Muscle of leg (tissue), 11 donors: ENCODE measurements around the gene CCIN. TPM values are rescaled to one million over a fixed set of nuclear protein-coding genes. Genes with fewer than 3 reads are reported as not detected.

Source experiments
- DNase-seq: peaks from one replicate; pipeline ENCODE4 v3.0.0; 2013
- H3K27ac ChIP-seq: one replicate; pipeline ENCODE4 v1.5.1; 2013; ENCODE audit warnings: mild to moderate bottlenecking, low read length, control low read depth
- H3K27me3 ChIP-seq: one replicate; pipeline ENCODE4 v1.6.1; 2013; ENCODE audit warnings: low read length; ENCODE audit not compliant: control insufficient read depth, insufficient read depth
- H3K36me3 ChIP-seq: one replicate; pipeline ENCODE4 v1.6.1; 2013; ENCODE audit warnings: low read length; ENCODE audit not compliant: control insufficient read depth, insufficient read depth
- H3K4me1 ChIP-seq: one replicate; pipeline ENCODE4 v1.6.1; 2013; ENCODE audit warnings: low read length; ENCODE audit not compliant: control insufficient read depth, insufficient read depth
- H3K4me3 ChIP-seq: one replicate; pipeline ENCODE4 v1.5.1; 2013; ENCODE audit warnings: low read length, control low read depth
- H3K9me3 ChIP-seq: replicated peaks from 2 replicates; pipeline ENCODE4 v1.6.1; 2013; ENCODE audit warnings: low read depth, low read length; ENCODE audit not compliant: control insufficient read depth
- WGBS: methylation state at CpG from one replicate; pipeline ENCODE4 v1.1.5; 2013; ENCODE audit warnings: missing lambda C conversion rate; ENCODE audit not compliant: insufficient coverage; 5-methylcytosine and 5-hydroxymethylcytosine counted together
- polyA plus RNA-seq, 8 donors: library from polyadenylated mRNA; unstranded; fragments of 120-200 nt; gene quantifications; one replicate each; pipeline versions ENCODE4 v1.2.1 to v1.2.3, GENCODE V29; 2013; ENCODE audit warnings: inconsistent platforms in 1 of 8, low replicate concordance in 1 of 8; ENCODE audit not compliant: insufficient read length in 8 of 8, insufficient read depth in 1 of 8
- total RNA-seq: library from RNA; stranded (reverse); fragments of 120-200 nt; gene quantifications from one replicate; pipeline ENCODE4 v1.2.4, GENCODE V29; 2013

Gene CCIN
- total and polyA plus RNA-seq, 9 donors, result 0.45 to 1.5 (median 0.87) TPM

GRCh38 chr9:36148311-36149051 is 20.7 kb upstream of the CCIN start:
- H3K36me3 ChIP-seq, result peaks cover 75% of the 10 kb centered on the region
- H3K27ac ChIP-seq, result peak overlapping the region; percentile 36
- DNase-seq, result peak; percentile 96
- no peak overlapping the region for H3K4me3 ChIP-seq
- H3K4me1 ChIP-seq, result peaks cover 52% of the 10 kb centered on the region
- H3K27me3 ChIP-seq, result no peaks in the 10 kb centered on the region
- no peaks in the 10 kb centered on the region for H3K9me3 ChIP-seq
- 45% methylated on average over 9 of the region's 14 CpGs for WGBS

DNA sequence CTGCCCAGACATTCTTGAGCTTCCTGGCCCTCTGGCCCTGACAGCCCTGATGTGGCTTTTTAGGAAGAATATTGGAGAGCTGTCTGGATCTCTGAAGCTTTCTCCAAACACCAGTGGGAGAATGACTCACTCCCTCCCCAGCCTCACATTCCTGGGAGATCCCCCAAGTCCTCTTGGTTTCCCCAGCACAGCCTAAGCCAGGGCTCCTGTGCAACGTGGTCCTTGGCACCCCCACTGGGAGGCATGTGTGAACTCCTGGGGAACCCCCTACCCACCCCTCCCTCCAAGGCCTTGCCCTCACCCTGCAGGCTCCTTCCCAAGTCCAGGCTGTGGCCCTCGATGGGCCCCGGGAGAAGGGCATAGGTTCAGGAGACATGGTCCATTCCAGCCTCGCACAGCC is 20.0 kb upstream of the CCIN start:
- Histone ChIP-seq H3K4me3 (no peak overlapping the region), H3K36me3 (peaks cover 69% of the 10 kb centered on the region), H3K4me1 (peaks cover 53% of the 10 kb centered on the region), H3K27ac (peak overlapping the region; percentile 36), H3K27me3 (no peaks in the 10 kb centered on the region), H3K9me3 (no peaks in the 10 kb centered on the region)
- DNase-seq, result peak; percentile 33
- WGBS, result 51% methylated on average over 3 of the region's 4 CpGs

DNA sequence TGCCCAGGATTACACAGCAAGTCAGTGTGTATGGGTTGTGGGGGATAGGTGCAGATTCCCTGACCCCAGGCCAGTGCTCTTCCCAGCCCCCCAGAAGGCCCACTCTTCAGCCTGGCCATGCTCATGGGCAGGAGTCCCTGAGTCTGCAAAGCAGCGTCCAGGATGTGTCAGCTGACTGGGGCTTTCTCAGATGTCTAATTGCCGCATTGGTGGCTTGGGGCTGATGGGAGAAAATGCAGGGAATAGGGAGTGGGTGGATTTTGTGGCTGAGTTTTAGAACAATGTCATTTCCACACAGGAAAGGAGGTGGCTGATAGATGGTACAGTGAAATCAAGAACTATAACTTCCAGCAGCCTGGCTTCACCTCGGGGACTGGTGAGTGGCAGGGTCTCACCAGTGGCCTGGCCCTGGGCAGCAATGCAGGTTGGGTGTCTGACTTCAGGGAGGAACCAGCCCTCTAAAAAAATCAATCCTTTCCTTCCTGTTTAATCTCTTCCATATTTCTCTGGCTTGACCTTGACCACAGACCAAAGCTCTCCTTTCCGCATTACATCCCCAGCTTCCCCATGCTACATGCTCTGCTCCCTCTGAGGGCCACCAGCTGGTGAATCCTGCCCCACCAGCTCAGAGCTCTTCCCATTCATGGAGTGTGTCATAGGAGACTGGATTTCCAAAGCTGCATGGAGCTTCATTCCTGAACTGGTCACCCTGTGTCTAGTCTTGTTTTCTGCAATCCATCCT is 18.4 kb upstream of the CCIN start:
- no peak for DNase-seq
- Histone ChIP-seq H3K9me3 (no peaks in the 10 kb centered on the region), H3K27ac (peak overlapping the region; percentile 77), H3K36me3 (peaks cover 55% of the 10 kb centered on the region), H3K4me3 (no peak overlapping the region), H3K4me1 (peaks cover 61% of the 10 kb centered on the region), H3K27me3 (no peaks in the 10 kb centered on the region)
- 38% methylated on average over 3 of the region's 4 CpGs for WGBS

- peak; percentile 65 for DNase-seq
- Histone ChIP-seq H3K9me3 (peaks cover 2% of the 10 kb centered on the region), H3K27ac (peak overlapping the region; percentile 77), H3K4me3 (no peak overlapping the region), H3K27me3 (no peaks in the 10 kb centered on the region), H3K36me3 (peaks cover 53% of the 10 kb centered on the region), H3K4me1 (peaks cover 61% of the 10 kb centered on the region)
- 65% methylated on average over 5 of the region's 14 CpGs for WGBS
Measured at GRCh38 chr9:36151316-36152210, 17.6 kb upstream of the CCIN start.

- H3K9me3 ChIP-seq, result peaks cover 5% of the 10 kb centered on the region
- peaks cover 56% of the 10 kb centered on the region for H3K4me1 ChIP-seq
- no peak overlapping the region for H3K4me3 ChIP-seq
- WGBS, result 89% methylated on average over 2 of the region's 10 CpGs
- H3K36me3 ChIP-seq, result peaks cover 42% of the 10 kb centered on the region
- peak; percentile 44 for DNase-seq
- H3K27me3 ChIP-seq, result no peaks in the 10 kb centered on the region
- H3K27ac ChIP-seq, result peak overlapping the region; percentile 47
Measured at GRCh38 chr9:36152741-36153438, 16.3 kb upstream of the CCIN start.

GRCh38 chr9:36153746-36154145 is 15.4 kb upstream of the CCIN start:
- H3K27me3 ChIP-seq, result no peaks in the 10 kb centered on the region
- no CpG with 5 or more reads among the region's 9 CpGs for WGBS
- no peak for DNase-seq
- peaks cover 52% of the 10 kb centered on the region for H3K4me1 ChIP-seq
- H3K36me3 ChIP-seq, result peaks cover 41% of the 10 kb centered on the region
- H3K9me3 ChIP-seq, result peaks cover 5% of the 10 kb centered on the region
- no peak overlapping the region for H3K4me3 ChIP-seq
- H3K27ac ChIP-seq, result peak overlapping the region; percentile 93

DNA sequence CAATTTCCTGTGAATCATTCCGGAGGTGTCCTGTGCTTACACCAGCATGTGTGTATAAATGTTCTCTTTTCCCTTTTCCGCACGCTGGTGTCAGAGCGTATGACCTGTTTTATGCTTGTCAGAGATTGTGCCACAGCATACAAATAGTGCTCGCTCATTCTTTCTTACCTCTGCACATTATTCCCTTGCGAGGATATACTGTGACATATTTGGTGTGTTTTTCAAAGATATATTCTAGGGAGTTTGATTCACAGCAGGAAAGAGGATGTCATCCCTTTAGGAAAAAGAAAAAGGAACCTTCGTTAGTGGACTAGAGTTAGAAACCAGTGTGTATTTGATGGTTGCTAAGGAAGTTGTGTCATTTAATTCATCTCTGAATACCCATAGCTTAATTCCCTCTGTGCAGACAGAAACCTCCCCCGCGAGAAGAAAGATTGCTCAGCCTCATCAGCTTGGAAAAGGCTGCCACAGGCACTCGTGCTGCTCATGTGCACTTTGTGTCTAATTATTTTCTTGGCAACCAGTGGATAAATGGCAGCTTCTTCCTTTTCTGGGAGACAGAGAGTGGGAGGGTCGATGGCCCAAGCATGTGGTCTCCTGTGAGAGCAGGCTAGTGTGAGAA is 14.7 kb upstream of the CCIN start:
- Histone ChIP-seq H3K27me3 (no peaks in the 10 kb centered on the region), H3K36me3 (peaks cover 40% of the 10 kb centered on the region), H3K27ac (peak overlapping the region; percentile 93), H3K4me1 (peaks cover 46% of the 10 kb centered on the region), H3K9me3 (peaks cover 5% of the 10 kb centered on the region), H3K4me3 (no peak overlapping the region)
- peak; percentile 91 for DNase-seq
- 10% methylated on average over 3 of the region's 11 CpGs for WGBS

GRCh38 chr9:36156116-36156515 is 13.1 kb upstream of the CCIN start:
- Histone ChIP-seq H3K4me3 (no peak overlapping the region), H3K9me3 (peaks cover 5% of the 10 kb centered on the region), H3K27me3 (no peaks in the 10 kb centered on the region), H3K27ac (no peak overlapping the region), H3K36me3 (peaks cover 26% of the 10 kb centered on the region), H3K4me1 (peaks cover 37% of the 10 kb centered on the region)
- no peak for DNase-seq
- 100% methylated on average over 2 of the region's 6 CpGs for whole genome bisulfite sequencing

DNA sequence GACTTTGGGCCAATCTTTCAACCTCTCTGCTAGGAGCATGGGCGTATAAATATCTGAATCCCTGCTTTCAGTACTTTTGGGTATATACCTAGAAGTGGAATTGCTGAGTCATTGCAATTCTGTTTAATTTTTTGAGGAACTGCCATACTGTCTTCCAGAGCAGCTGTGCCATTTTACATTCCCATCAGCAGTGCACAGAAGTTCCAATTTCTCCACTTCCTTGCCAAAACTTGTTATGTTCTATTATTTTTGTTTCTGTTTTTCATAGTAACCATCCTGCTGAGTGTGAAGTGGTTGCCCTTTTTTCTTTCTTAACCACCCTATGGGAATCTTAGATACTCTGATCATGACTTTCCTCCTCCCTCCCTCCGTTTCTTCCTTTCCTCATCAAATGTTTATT is 11.1 kb upstream of the CCIN start:
- peaks cover 41% of the 10 kb centered on the region for H3K4me1 ChIP-seq
- peaks cover 16% of the 10 kb centered on the region for H3K36me3 ChIP-seq
- H3K27me3 ChIP-seq, result no peaks in the 10 kb centered on the region
- H3K9me3 ChIP-seq, result peaks cover 5% of the 10 kb centered on the region
- WGBS, result no CpG with 5 or more reads among the region's 2 CpGs
- peak overlapping the region; percentile 65 for H3K27ac ChIP-seq
- no peak overlapping the region for H3K4me3 ChIP-seq
- DNase-seq, result peak; percentile 86
